ENCODE measurements around the gene MRPS5. TPM values are rescaled to one million over a fixed set of nuclear protein-coding genes. Genes with fewer than 3 reads are reported as not detected.

The MRPS5 gene
- total RNA-seq, 1 donor from 2014 or later, result 67.9 TPM

DNA sequence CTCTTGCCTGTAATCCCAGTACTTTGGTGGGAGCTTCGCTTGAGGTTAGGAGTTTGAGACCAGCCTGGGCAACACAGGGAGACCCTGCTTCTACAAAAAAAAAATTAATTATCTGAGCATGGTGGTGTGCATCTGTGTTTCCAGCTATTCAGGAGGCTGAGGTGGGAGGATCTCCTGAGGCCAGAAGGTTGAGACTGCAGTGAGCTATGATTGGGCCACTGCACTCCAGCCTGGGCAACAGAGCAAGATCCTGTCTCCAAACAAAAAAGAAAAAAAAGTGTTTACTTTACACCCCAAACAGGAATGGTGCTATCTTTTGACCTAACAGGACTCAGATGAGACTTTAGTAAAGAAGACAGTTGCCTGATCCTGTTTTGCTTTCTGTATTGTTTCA, 60.5 kb downstream of the MRPS5 start:
- DNase-seq (ENCODE audit: low read depth, low spot score), result no peak

DNA sequence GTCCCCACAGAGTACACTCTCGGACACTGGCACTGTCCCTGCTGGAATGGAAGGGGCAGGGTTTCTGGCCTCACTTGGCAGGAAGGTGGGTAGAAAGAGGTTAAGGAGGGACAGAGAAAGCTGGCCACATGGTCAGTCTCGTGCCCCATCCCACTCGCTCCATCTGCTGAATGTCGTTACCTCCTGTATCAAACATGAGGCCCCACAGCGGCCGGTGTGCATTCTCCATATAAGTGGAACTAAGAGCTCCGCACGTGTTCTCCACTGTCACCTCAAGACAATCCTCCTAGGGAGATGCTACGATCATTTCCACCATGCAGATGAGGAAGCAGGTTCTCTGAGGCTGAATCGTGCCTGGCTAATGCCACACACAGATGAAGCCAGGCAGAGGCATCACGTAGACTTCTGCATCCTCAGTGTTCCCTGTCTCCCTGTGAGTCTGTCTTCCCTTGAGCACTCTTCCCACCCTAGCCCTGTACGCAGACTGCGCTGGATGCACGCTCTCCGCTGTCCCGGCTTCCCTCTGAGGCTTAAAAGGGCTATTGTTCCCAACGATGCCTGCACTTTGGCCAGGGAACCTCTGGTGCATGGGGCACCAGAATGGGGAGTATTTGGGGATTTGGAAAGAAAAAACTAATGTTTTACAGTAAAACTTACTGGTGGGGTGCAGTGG, 61.0 kb downstream of the MRPS5 start:
- DNase-seq (ENCODE audit: low read depth, low spot score), result no peak

DNA sequence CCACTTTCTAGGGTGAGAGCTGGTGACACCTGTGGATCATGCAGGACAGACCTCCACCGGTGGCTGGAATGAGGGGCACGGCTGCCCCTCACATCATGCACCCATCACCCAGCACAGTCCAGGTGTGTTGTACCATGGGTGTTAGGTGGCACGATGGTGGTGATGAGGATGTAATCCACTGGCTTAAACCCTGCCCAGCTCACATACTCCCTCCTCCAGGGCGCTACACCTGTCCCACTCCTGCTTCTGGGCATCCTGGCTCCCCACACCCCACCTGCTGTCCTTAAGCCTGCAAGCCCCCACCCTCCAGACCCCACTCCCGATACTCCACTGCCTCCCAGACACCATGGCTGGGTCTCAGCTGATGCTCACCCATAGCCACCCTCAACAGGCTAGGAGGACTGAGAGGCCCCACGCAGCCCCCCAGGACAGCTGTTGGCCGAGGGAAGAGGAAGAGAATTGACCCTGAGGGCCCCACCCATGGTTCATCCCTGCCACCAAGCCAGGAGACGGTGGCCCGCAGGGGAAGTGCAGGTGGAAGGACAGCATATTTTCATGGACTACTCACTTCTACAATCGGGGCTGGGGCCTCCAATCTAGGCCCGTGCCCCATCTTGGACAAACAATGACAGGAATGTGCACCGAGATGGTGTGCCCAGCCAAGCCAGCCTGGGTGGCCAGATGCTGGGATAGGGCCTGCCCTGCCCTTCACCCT, 61.8 kb downstream of the MRPS5 start:
- no peak for DNase-seq (ENCODE audit: low read depth, low spot score)

DNA sequence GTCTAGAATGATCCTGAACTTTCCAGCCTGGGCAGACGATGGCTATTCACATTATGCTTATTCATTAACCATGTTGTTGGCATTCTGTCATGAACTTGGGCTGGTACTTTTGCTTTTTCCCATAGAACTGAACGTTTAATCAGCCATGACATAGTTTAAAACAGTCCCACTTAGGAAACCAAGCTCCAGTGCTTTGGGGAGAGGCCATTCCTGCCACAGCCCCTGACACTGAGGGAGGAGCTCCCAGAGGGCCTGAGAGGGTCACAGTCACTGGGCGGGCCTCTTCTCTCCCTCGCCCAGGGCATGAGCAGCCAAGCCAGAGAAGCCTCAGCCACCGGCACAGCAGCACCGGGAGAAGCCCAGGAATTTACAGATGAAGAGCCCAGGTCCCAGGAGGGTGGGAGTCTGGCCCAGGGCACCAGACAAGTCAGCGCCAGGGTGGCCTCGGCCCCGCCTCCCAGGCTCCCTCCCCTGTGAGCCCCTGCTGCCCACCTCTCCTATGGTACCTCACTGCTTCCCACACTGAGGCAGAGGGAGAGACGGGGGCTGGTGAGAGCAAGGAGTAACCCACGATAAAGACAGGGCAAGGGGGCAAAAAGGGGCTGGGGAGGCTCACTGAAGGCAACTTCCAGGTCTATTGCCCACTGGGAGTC, 62.5 kb downstream of the MRPS5 start:
- no peak for DNase-seq (ENCODE audit: low read depth, low spot score)

DNA sequence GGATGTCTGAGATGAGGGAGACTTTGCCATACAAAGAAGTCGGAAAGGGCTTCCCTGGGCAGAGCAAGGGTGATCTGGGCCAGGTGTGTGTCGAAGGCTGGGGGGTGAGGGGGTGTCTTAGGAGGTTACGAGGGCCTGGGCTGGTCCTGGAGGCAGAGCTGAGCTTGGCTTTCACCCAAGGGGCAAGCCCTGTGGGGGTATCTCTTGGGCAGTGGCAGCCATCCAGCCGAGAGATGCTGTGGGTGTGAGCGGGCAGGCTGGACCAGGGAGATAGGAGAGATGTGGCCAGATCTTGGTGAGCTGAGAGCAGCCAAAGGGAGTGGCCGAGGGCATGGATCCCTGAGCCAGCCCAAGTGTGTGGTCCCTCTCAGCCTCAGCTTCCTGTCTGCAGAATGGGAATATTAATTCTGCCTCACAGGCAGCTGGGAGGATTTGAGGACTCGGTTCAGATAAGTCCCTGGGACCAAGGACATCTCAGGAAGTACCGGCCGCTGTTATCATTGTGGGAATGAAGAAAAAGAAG, 63.1 kb downstream of the MRPS5 start:
- no peak for DNase-seq (ENCODE audit: low read depth, low spot score)

DNA sequence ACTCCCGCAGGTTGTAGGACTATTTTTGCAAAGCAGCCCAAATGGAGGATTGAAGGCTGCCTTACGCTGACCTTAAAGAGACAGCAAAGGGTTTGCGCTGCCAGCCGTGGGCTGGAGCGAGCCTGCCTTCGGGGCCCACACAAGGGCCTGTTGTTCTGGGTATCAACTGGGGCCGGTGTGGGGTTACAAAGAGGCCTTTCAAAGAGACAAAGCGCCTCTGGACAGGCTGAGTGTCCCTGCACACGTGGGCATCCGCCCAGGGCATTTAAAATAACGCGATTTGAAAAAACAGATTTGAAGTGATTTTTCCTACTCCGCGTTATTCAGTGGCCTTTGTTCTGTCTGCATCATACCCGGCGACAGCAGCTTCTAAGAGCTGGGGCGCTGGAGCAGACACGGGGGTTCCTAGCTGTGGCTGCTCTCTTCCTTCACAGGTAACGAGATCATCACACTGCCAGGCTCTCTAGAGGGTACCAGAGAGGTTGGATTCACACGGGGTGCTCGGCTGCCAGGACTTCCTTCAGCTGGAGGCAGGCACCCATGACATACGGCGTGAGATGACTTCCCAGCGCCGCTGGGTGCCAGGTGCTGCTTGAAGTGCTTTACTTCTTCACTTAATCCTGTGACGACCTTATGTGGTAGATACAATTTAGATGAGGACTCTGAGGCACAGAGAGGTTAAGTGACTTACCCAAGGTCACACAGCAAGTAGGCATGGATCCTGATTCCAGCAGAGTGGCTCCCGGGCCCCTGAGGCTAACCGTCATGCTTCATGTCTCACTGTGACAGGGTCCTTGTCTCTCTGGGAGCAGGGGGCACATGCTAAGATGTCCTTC, 63.9 kb downstream of the MRPS5 start:
- no peak for DNase-seq (ENCODE audit: low read depth, low spot score)

DNA sequence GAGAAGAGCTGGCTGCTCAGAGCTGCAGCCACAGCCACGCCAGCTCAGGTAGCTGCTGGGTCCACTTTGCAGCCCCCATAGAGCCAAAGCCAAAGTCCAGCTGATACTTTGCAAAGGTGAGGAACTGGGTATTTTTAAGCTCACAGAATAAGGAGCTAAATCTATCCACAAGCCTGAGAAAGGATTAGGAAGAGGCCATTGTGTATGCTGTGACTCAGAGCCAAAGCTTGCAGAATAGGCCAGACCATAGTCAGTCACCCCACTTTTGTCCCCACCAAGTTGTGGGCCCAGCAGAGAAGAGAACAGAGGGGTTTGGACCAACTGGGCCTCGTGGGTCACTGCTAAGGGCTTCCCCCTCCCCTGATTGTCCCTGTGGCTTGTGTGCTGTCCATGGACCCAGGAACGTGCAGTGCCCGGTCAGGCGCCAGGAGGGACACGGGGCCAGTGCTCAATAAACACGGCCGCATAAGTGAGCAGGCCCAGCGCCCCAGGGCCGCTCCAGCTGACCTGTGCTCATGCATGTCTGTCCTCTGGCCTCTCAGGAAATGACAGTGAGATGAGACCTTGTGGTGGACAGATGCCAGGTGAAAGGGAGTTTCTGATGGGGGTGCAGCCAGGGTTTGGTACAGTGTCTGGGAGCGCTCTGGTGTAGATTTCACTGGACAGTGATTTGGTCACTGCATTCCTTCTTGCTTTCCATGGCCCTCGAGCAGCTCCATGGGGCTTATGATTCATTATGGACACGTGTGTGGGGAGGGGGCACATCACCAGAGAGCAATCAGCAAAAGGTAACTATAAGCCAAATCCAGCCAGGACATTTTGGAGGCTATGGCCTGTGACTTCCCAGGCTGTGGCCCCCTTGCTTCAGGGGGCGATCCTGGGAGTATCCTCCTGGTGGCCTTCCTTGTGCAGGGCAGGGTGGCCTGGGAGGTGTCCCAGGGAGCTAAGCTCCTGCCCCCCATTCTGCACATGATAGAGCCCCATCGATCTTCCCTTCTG, 64.8 kb downstream of the MRPS5 start:
- DNase-seq (ENCODE audit: low read depth, low spot score), result no peak

DNA sequence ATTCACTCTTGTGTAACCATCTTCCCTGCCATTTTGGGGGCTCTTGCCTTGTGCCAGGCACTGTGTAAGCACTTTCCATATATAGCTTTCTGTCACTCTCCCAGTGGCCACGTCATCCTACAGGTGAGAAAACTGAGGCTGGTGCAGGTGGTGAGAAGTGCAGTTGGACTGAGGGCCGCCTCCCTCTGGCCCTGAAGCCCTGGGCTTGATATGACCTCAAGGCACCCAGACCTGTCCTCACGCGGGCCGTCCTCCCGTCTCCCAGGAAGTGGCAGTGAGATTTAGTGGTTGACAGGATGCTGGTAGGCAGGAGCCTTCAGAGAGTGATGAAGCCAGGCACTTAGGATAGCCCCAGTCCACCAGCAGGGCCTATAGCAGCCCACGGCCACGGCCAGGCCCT, 65.6 kb downstream of the MRPS5 start:
- DNase-seq (ENCODE audit: low read depth, low spot score), result no peak

DNA sequence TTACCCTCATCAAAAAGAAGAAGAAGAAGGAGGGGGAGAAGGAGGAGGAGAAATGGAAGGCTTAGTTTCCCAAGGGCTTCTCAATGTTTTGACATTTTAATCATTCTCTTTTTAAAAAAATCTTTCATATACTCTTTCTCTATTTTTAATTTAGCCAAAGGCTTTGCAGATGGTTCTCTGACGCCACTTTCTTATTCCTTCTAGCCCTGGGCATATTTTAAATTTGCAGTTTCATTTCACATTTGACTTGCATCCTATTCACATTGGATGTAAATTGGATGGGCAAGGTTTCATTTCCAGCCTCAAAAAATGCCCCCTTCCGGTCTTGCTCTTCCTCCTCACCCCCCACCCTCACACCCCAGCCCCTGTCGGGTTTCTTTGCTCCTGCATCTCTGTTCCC, 66.3 kb downstream of the MRPS5 start:
- no peak for DNase-seq (ENCODE audit: low read depth, low spot score)

DNA sequence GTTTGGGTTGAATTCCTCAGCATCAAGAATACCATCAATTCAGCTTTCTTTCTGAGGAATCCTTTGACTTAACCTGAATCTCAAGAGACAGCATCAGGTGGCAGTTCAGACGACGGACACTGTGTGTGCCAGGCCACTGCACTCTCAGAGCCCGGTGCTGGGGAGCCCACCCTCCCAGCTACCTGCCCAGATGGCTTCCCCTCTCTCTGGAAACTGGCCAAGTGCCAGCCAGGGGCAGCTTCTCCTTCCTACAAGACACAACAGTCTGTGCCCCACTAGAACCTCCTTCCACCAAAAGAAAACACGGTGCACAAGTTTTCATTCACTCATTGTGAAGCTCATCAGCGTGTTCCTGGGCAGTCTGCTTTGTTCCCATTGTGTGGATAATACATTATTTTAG, 67.6 kb downstream of the MRPS5 start:
- no peak for DNase-seq (ENCODE audit: low read depth, low spot score)

DNA sequence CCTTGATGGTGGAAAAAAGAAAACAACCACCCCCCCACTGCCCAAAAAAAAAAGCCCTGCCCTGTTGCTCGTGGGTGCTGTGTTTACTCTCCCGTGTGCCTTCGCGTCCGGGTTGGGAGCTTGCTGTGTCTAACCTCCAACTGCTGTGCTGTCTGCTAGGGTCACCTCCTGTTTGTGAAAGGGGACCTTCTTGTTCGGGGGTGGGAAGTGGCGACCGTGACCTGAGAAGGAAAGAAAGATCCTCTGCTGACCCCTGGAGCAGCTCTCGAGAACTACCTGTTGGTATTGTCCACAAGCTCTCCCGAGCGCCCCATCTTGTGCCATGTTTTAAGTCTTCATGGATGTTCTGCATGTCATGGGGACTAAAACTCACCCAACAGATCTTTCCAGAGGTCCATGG, 68.1 kb downstream of the MRPS5 start:
- DNase-seq (ENCODE audit: low read depth, low spot score), result no peak

DNA sequence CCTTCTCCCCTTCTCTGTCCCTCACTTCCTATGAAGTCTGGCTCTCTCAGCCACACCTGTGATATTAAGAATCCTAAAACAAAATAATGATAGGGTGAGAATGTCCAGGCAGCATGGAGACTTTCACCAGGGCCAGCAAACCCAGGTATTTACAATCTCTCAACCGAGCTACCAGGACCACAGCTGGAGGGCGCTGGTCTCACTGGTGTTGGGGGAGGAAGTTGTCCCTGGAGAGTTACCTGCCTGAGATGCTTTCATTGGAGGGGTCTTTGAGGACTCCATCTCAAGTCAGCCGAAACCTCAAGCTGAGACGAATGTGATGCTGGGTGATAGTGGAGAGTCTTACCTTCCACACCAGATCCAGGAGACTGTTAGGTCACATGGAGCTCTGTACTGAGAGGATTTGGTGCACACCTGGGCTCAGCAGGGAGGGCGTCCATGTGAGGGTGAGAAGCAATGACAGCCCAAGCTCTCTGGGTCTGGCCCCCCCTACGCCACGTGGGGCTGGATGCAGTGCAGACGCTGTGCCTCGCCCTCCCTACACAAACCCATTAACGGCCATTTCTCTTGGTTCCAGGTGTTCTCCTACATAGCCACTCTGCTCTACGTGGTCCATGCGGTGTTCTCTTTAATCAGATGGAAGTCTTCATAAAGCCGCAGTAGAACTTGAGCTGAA, 68.7 kb downstream of the MRPS5 start:
- DNase-seq (ENCODE audit: low read depth, low spot score), result no peak

DNA sequence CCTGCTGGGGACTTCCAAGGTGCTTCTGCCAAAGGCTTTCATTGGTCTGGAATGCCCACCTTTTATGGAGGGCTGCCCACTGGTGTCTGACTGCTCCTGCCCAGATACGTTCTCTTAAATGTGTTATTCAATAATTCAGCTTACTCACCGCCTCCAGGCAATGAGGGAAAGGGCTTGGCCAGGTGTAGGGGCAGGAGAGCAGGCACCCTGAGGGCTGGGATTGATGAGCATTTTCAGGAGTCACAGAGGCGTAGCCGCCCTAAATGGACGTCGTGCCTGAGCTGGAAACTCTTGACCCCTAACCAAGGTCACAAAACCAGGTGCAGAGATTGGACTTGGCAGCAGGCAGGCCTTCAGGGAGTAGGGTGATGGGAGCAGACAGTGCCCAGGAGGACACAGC, 69.3 kb downstream of the MRPS5 start:
- no peak for DNase-seq (ENCODE audit: low read depth, low spot score)

DNA sequence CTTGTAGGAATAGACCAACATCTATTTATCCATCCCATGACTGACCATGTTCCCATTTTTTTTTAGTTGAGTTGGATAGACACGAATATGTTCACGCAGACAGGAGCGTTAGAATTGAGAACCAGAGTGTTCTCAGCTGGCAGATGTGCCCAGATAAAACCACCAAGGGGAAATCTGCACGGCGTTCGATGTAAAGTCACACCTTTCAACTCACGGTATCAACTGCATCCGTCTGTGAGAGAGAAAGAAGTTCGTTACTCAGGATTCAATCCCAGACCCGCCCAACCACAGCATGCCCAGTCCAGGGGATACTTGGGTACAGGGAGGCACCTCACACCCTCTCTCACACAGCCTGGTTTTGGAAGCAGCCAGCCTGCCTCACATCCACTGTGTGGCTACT, 70.0 kb downstream of the MRPS5 start:
- no peak for DNase-seq (ENCODE audit: low read depth, low spot score)

DNA sequence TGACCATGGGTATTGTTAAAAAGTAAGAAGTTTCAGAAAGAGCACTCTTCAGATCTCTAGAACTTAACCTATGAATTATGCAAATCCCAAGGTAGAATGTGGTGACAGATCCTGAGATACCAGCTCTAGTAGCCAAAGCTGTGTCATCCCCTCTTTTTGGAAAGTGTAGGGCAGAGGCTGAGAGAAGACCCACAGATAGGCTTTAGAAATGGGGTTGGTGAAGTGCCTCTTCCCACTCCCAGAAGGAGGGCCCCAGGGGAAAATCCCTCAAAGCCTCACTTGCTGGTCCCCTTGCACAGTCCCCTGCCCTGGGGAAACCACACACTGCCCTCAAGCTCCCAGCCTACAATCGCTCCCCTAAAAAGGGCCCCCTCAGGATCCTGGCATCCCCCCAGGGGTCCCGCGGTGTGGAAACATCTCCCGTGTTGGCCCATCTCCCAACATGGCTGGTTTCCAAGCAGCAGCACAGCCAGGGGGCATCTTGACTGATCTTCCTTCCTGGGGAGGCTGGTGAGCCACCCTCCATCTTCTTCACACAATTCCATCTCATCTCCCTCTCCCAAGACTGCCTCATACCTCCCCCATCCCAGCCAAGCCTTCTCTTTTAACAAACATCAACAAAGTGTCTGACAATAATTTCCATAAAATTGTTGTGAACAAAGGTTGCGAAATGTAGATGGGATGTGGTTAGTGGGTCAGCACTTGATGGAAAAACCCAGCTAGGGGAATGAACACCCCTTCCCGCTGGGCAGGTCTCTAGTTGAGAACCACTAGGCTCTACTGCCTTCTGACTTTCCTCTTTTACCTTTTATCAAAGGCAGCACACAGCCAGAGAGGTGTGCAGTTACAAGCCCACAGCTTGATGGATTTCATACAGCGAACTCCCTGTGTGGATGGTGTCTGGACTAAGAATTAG, 71.0 kb downstream of the MRPS5 start:
- no peak for DNase-seq (ENCODE audit: low read depth, low spot score)

DNA sequence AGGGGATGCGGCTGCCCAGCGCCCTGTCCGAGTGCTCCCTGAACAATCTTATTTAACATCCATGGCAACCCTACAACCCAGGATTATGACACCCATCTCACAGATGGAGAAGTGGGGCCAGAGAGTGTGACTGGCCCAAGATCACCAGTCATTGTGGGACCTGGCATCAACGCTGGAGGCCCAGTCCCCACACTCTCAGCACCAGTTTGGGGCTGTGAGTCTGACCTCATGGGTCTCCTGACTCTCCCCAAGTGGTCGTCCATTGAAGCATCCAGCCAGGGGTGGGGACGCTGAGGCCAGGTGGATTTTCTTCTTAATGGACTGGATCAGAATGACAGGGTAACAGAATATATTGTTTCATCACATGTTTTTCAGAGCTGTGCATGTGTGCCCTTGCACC, 71.6 kb downstream of the MRPS5 start:
- DNase-seq (ENCODE audit: low read depth, low spot score), result no peak

DNA sequence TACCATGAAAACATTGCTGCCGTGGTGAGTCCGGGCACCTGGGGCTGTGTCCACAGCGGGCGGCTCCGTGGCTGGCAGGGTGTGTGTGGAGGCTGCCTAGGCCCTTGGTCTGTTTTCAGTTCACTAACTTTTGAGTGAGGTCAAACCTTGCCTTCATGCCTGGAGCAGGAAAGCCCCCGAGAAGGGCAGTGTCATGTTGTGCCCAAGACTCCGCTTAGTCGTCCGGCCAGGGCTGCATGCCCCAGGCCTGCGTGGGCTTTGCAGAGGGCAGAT, 72.0 kb downstream of the MRPS5 start:
- no peak for DNase-seq (ENCODE audit: low read depth, low spot score)

DNA sequence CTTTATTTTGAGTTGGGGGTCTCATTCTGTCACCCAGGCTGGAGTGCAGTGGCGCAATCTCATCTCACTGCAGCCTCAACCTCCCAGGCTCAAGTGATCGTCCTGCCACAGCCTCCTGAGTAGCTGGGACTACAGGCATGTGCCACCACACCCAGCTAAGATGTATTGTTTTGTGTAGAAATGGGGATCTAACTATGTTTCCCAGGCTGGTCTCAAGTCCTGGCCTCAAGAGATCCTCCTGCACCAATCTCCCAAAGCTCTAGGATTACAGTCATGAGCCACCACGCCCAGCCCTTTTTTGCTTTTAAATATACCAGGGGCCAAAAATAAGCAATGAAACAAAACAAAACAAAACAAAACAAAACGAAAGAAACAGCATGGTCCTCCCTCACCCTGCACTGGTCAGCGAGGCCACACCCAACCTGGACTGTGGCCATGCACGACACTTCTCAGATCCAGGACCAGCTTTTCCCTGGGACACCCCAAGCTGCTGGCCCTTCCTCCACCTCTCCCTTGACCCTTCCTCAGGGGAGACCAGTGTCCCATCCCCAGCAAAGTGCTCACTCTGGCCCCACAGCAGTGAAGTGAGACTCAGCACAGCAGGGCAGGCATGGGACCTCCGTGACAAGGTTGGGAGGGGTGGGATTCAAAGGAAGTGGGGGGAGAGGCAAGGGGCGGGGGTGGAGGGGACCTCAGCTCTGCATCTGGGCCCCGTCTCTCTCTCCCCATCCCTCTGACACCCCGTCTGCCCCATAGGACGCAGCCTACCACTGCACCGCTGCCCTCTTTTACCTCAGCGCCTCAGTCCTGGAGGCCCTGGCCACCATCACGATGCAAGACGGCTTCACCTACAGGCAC, 72.6 kb downstream of the MRPS5 start:
- DNase-seq (ENCODE audit: low read depth, low spot score), result no peak

Measured in pulmonary artery endothelial cell (primary cell).